ENCODE results near the gene ARSI. TPM values are rescaled to one million over a fixed set of nuclear protein-coding genes. Genes with fewer than 3 reads are reported as not detected.

The ARSI gene
- total RNA-seq, 5 donors from 2014 or later (not counting 1 experiment from before 2014, with no cell fraction given) = 0.09 TPM; not detected in 4

GRCh38 chr5:150297236-150297890, 5.3 kb downstream of the ARSI start:
- no peak overlapping the region for H3K4me3 ChIP-seq (ENCODE audit: control insufficient read depth in 1 of 2, extremely low read depth in 1 of 2, low read length in 1 of 2)
- H3K4me1 ChIP-seq (ENCODE audit: control insufficient read depth in 1 of 2, extremely low read depth in 1 of 2, insufficient read depth in 2 of 2, low read length in 2 of 2) = peaks cover 0 to 3% of the 10 kb centered on the region in 2 experiments
- no peaks in the 10 kb centered on the region for H3K36me3 ChIP-seq (ENCODE audit: control insufficient read depth in 2 of 2, extremely low read depth in 1 of 2, insufficient read depth in 1 of 2, low read length in 1 of 2)
- no peaks in the 10 kb centered on the region for H3K9me3 ChIP-seq
- H3K4me1 Mint-ChIP-seq = peaks cover 0 to 3% (median 3%) of the 10 kb centered on the region in 3 donors
- peaks cover 10 to 31% of the 10 kb centered on the region in 2 experiments for H3K27me3 ChIP-seq (replicated peaks in 1 of 2; ENCODE audit: control insufficient read depth in 2 of 2, extremely low read depth in 1 of 2, insufficient read depth in 2 of 2, low read length in 1 of 2)
- H3K36me3 Mint-ChIP-seq = no peaks in the 10 kb centered on the region
- no peak overlapping the region for H3K27ac Mint-ChIP-seq
- DNase-seq = no peak
- no peaks in the 10 kb centered on the region for H3K9me3 Mint-ChIP-seq
- H3K27me3 Mint-ChIP-seq = peaks cover 25 to 26% of the 10 kb centered on the region in 2 donors
- H3K4me3 Mint-ChIP-seq = no peak overlapping the region
- no peak for ATAC-seq (replicated peaks in 1 of 4)
- ChIA-PET CTCF (no interaction called here), POLR2A (interaction anchor here in 1 of 2 donors (0.6 kb wide), 1 partner anchor 197 kb away, joined by 8 read pairs; no protein-coding TSS in a partner anchor)
- H3K27ac ChIP-seq (ENCODE audit: low read length) = no peak overlapping the region
- 87% methylated on average over 35 of the region's 36 CpGs for WGBS (ENCODE audit: insufficient coverage)

- CTCF ChIA-PET = no interaction called here
These were observed 6.2 kb downstream of the ARSI start for GRCh38 chr5:150296496-150296895.

GRCh38 chr5:150295741-150296486, 6.8 kb downstream of the ARSI start:
- POLR2A ChIA-PET = no interaction called here
- H3K27ac Mint-ChIP-seq = no peak overlapping the region
- H3K36me3 Mint-ChIP-seq = no peaks in the 10 kb centered on the region
- no peaks in the 10 kb centered on the region for H3K4me1 Mint-ChIP-seq
- no peaks in the 10 kb centered on the region for H3K9me3 Mint-ChIP-seq
- 79% methylated on average over 11 of the region's 17 CpGs for WGBS (ENCODE audit: insufficient coverage)
- Histone ChIP-seq H3K4me1 (ENCODE audit: control insufficient read depth in 1 of 2, extremely low read depth in 1 of 2, insufficient read depth in 2 of 2, low read length in 2 of 2) (no peaks in the 10 kb centered on the region), H3K4me3 (ENCODE audit: control insufficient read depth in 1 of 2, extremely low read depth in 1 of 2, low read length in 1 of 2) (no peak overlapping the region), H3K27me3 (replicated peaks in 1 of 2; ENCODE audit: control insufficient read depth in 2 of 2, extremely low read depth in 1 of 2, insufficient read depth in 2 of 2, low read length in 1 of 2) (peaks cover 2 to 28% of the 10 kb centered on the region in 2 experiments), H3K36me3 (ENCODE audit: control insufficient read depth in 2 of 2, extremely low read depth in 1 of 2, insufficient read depth in 1 of 2, low read length in 1 of 2) (no peaks in the 10 kb centered on the region), H3K9me3 (no peaks in the 10 kb centered on the region), H3K27ac (ENCODE audit: low read length) (no peak overlapping the region)
- H3K27me3 Mint-ChIP-seq = peaks cover 14 to 18% of the 10 kb centered on the region in 2 donors
- H3K4me3 Mint-ChIP-seq = no peak overlapping the region
- no peak for DNase-seq
- no peak for ATAC-seq (replicated peaks in 1 of 4)
- CTCF ChIA-PET = no interaction called here

More at GRCh38 chr5:150296496-150296895, 6.2 kb downstream of the ARSI start:
- Mint-ChIP-seq H3K27ac (no peak overlapping the region), H3K27me3 (peaks cover 19 to 24% of the 10 kb centered on the region in 2 donors), H3K36me3 (no peaks in the 10 kb centered on the region), H3K4me1 (peaks cover 0 to under 1% (median 0%) of the 10 kb centered on the region in 3 donors), H3K4me3 (no peak overlapping the region), H3K9me3 (no peaks in the 10 kb centered on the region)
- DNase-seq (no peak), ATAC-seq (replicated peaks in 1 of 4) (no peak)
- H3K27me3 ChIP-seq (replicated peaks in 1 of 2; ENCODE audit: control insufficient read depth in 2 of 2, extremely low read depth in 1 of 2, insufficient read depth in 2 of 2, low read length in 1 of 2) = peaks cover 2 to 27% of the 10 kb centered on the region in 2 experiments
- POLR2A ChIA-PET = no interaction called here
- H3K36me3 ChIP-seq (ENCODE audit: control insufficient read depth in 2 of 2, extremely low read depth in 1 of 2, insufficient read depth in 1 of 2, low read length in 1 of 2) = no peaks in the 10 kb centered on the region
- no peaks in the 10 kb centered on the region for H3K4me1 ChIP-seq (ENCODE audit: control insufficient read depth in 1 of 2, extremely low read depth in 1 of 2, insufficient read depth in 2 of 2, low read length in 2 of 2)
- no peaks in the 10 kb centered on the region for H3K9me3 ChIP-seq
- H3K27ac ChIP-seq (ENCODE audit: low read length) = no peak overlapping the region
- no peak overlapping the region for H3K4me3 ChIP-seq (ENCODE audit: control insufficient read depth in 1 of 2, extremely low read depth in 1 of 2, low read length in 1 of 2)
- 83% methylated on average over 2 of the region's 7 CpGs for WGBS (ENCODE audit: insufficient coverage)

- H3K27me3 Mint-ChIP-seq = peaks cover 15 to 17% of the 10 kb centered on the region in 2 donors
These were observed 7.5 kb downstream of the ARSI start for GRCh38 chr5:150295172-150295634.

GRCh38 chr5:150294551-150295071, 8.1 kb downstream of the ARSI start:
- CTCF ChIA-PET = no interaction called here
- ATAC-seq (replicated peaks in 1 of 4) (no peak), DNase-seq (no peak)
- H3K4me1 ChIP-seq (ENCODE audit: control insufficient read depth in 1 of 2, extremely low read depth in 1 of 2, insufficient read depth in 2 of 2, low read length in 2 of 2) = no peaks in the 10 kb centered on the region
- POLR2A ChIA-PET = interaction anchor here in 1 of 2 donors (0.6 kb wide), 1 partner anchor 521 kb away, joined by 3 read pairs; no protein-coding TSS in a partner anchor
- H3K4me3 ChIP-seq (ENCODE audit: control insufficient read depth in 1 of 2, extremely low read depth in 1 of 2, low read length in 1 of 2) = no peak overlapping the region
- H3K4me3 Mint-ChIP-seq = no peak overlapping the region
- H3K27ac Mint-ChIP-seq = no peak overlapping the region
- H3K27me3 ChIP-seq (replicated peaks in 1 of 2; ENCODE audit: control insufficient read depth in 2 of 2, extremely low read depth in 1 of 2, insufficient read depth in 2 of 2, low read length in 1 of 2) = peaks cover 0 to 27% of the 10 kb centered on the region in 2 experiments
- no peak overlapping the region for H3K27ac ChIP-seq (ENCODE audit: low read length)
- H3K4me1 Mint-ChIP-seq = no peaks in the 10 kb centered on the region
- no peaks in the 10 kb centered on the region for H3K9me3 Mint-ChIP-seq
- peaks cover 12% of the 10 kb centered on the region in 2 donors for H3K27me3 Mint-ChIP-seq
- H3K36me3 Mint-ChIP-seq = no peaks in the 10 kb centered on the region
- no peaks in the 10 kb centered on the region for H3K36me3 ChIP-seq (ENCODE audit: control insufficient read depth in 2 of 2, extremely low read depth in 1 of 2, insufficient read depth in 1 of 2, low read length in 1 of 2)
- no peaks in the 10 kb centered on the region for H3K9me3 ChIP-seq
- 100% methylated on average over 5 of the region's 10 CpGs for WGBS (ENCODE audit: insufficient coverage)

More at GRCh38 chr5:150295172-150295634, 7.5 kb downstream of the ARSI start:
- 73% methylated on average over 6 of the region's 10 CpGs for WGBS (ENCODE audit: insufficient coverage)
- no peak overlapping the region for H3K4me3 ChIP-seq (ENCODE audit: control insufficient read depth in 1 of 2, extremely low read depth in 1 of 2, low read length in 1 of 2)
- no peaks in the 10 kb centered on the region for H3K36me3 Mint-ChIP-seq
- H3K27ac Mint-ChIP-seq = no peak overlapping the region
- no peak overlapping the region for H3K4me3 Mint-ChIP-seq
- H3K4me1 Mint-ChIP-seq = no peaks in the 10 kb centered on the region
- H3K27ac ChIP-seq (ENCODE audit: low read length) = no peak overlapping the region
- H3K9me3 ChIP-seq = no peaks in the 10 kb centered on the region
- ATAC-seq (replicated peaks in 1 of 4) (no peak), DNase-seq (no peak)
- peaks cover under 1 to 25% of the 10 kb centered on the region in 2 experiments for H3K27me3 ChIP-seq (replicated peaks in 1 of 2; ENCODE audit: control insufficient read depth in 2 of 2, extremely low read depth in 1 of 2, insufficient read depth in 2 of 2, low read length in 1 of 2)
- no peaks in the 10 kb centered on the region for H3K36me3 ChIP-seq (ENCODE audit: control insufficient read depth in 2 of 2, extremely low read depth in 1 of 2, insufficient read depth in 1 of 2, low read length in 1 of 2)
- H3K4me1 ChIP-seq (ENCODE audit: control insufficient read depth in 1 of 2, extremely low read depth in 1 of 2, insufficient read depth in 2 of 2, low read length in 2 of 2) = no peaks in the 10 kb centered on the region
- POLR2A ChIA-PET = no interaction called here
- CTCF ChIA-PET = no interaction called here
- no peaks in the 10 kb centered on the region for H3K9me3 Mint-ChIP-seq

- DNase-seq (no peak), ATAC-seq (replicated peaks in 1 of 4) (no peak)
- H3K27ac ChIP-seq (ENCODE audit: low read length) = no peak overlapping the region
- no peaks in the 10 kb centered on the region for H3K9me3 ChIP-seq
- ChIA-PET POLR2A (no interaction called here), CTCF (no interaction called here)
- Mint-ChIP-seq H3K27me3 (peaks cover 4 to 11% of the 10 kb centered on the region in 2 donors), H3K36me3 (no peaks in the 10 kb centered on the region), H3K4me1 (no peaks in the 10 kb centered on the region), H3K9me3 (no peaks in the 10 kb centered on the region), H3K4me3 (no peak overlapping the region), H3K27ac (no peak overlapping the region)
- H3K4me3 ChIP-seq (ENCODE audit: control insufficient read depth in 1 of 2, extremely low read depth in 1 of 2, low read length in 1 of 2) = no peak overlapping the region
- 87% methylated on average over 8 of the region's 19 CpGs for WGBS (ENCODE audit: insufficient coverage)
- H3K27me3 ChIP-seq (replicated peaks in 1 of 2; ENCODE audit: control insufficient read depth in 2 of 2, extremely low read depth in 1 of 2, insufficient read depth in 2 of 2, low read length in 1 of 2) = peaks cover 0 to 30% of the 10 kb centered on the region in 2 experiments
- H3K36me3 ChIP-seq (ENCODE audit: control insufficient read depth in 2 of 2, extremely low read depth in 1 of 2, insufficient read depth in 1 of 2, low read length in 1 of 2) = no peaks in the 10 kb centered on the region
- no peaks in the 10 kb centered on the region for H3K4me1 ChIP-seq (ENCODE audit: control insufficient read depth in 1 of 2, extremely low read depth in 1 of 2, insufficient read depth in 2 of 2, low read length in 2 of 2)
These were observed 9.4 kb downstream of the ARSI start for GRCh38 chr5:150293091-150293941.
